ENCODE measurements around the gene ADD1.

ADD1 gene

DNA sequence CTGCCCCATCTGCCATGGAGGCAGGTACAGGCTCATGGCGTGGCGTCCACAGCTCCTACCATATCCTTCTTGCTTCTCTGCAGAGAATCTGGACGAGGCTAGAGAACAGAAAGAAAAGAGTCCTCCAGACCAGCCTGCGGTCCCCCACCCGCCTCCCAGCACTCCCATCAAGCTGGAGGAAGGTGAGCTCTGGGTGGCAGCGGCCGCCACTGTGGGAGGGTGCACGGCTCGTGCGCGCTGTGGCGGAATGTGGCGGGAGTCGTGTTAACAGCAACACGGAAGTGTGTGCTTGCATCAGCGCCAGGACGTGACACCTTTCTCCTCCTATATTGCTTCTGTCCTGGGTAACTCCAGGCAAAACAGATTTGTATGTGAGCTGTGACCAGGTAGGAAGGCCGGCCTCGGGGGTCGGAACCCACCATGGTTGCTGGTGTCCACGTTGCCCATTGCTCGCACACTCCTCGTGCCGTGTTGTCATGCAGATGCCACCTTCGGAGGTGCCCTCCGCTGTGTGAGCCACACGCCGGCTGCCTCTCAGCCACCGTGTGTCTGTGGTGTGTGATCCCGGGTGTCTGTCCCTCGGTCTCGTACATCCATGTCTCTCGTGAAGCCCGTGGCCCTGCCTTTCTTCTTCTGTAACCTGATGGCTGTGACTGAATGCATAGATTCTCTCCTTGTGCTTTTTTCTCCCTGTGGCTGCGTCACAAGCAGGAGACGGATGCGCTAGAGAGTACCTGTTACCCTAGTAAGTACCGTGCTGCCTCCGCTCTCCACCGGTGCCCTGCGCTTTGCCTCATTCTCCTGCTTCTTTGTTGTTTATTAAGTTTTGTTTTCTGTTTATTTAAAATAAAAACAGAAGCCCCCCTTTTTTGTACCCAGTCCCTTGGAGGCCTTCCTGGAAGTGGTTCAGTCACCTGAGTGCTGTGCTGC is 82.6 kb downstream of the ADD1 start:
- Histone ChIP-seq H3K36me3 (ENCODE audit: control insufficient read depth, insufficient read depth, low read length) (no peaks in the 10 kb centered on the region), H3K27me3 (ENCODE audit: control insufficient read depth, insufficient read depth, low read length) (no peaks in the 10 kb centered on the region), H3K4me1 (no peaks in the 10 kb centered on the region), H3K4me3 (ENCODE audit: low read depth, low read length) (no peak overlapping the region), H3K9me3 (ENCODE audit: control insufficient read depth, low read length) (no peaks in the 10 kb centered on the region), H3K4me2 (ENCODE audit: low read length) (no peak overlapping the region), H3K27ac (no peak overlapping the region), H3K79me2 (peaks cover 8% of the 10 kb centered on the region), H3K9ac (no peak overlapping the region), H2AFZ (no peak overlapping the region)
- TF ChIP-seq, protein P1, sequence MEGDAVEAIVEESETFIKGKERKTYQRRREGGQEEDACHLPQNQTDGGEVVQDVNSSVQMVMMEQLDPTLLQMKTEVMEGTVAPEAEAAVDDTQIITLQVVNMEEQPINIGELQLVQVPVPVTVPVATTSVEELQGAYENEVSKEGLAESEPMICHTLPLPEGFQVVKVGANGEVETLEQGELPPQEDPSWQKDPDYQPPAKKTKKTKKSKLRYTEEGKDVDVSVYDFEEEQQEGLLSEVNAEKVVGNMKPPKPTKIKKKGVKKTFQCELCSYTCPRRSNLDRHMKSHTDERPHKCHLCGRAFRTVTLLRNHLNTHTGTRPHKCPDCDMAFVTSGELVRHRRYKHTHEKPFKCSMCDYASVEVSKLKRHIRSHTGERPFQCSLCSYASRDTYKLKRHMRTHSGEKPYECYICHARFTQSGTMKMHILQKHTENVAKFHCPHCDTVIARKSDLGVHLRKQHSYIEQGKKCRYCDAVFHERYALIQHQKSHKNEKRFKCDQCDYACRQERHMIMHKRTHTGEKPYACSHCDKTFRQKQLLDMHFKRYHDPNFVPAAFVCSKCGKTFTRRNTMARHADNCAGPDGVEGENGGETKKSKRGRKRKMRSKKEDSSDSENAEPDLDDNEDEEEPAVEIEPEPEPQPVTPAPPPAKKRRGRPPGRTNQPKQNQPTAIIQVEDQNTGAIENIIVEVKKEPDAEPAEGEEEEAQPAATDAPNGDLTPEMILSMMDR (IDR thresholded peaks at IDR 0.05): no peak

DNA sequence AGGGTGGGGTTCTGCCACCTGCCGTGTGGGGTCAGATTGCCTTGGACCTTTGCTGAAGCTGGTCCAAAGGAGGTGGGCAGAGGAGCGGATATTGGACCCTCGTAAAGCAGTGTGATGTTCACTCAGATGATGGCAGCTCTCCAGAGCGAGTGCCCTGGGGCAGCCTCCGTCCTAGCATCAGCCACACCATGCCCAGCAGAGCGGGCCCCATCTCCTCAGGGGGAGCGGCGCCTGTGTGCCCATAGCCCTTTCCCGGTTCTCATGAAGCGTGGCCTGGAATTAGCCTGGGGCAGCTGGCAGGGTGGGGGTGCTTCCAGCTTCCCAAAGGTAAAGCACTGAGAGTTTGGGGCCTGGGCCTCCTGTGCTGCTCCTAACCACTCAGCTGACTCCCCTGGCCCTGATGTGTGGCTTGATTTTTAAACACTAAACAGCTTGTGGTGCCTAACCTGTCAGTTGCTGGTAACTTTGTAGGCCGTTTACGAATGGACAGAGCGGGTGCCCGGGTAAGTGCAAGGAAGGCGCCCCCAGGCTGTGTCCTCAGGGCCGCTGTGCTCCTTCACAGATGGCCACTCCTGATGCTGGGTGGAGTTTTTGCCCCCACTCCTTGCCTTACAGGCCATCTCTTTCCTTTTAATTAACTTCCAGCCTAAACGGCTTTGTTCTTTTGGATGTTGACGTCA is 83.5 kb downstream of the ADD1 start:
- Histone ChIP-seq H3K27ac (no peak overlapping the region), H3K4me2 (ENCODE audit: low read length) (no peak overlapping the region), H3K4me1 (no peaks in the 10 kb centered on the region), H2AFZ (no peak overlapping the region), H3K79me2 (peaks cover 8% of the 10 kb centered on the region), H3K27me3 (ENCODE audit: control insufficient read depth, insufficient read depth, low read length) (no peaks in the 10 kb centered on the region), H3K9me3 (ENCODE audit: control insufficient read depth, low read length) (no peaks in the 10 kb centered on the region), H3K4me3 (ENCODE audit: low read depth, low read length) (no peak overlapping the region), H3K9ac (no peak overlapping the region), H3K36me3 (ENCODE audit: control insufficient read depth, insufficient read depth, low read length) (no peaks in the 10 kb centered on the region)
- TF ChIP-seq, protein P1 (IDR thresholded peaks at IDR 0.05): no peak

DNA sequence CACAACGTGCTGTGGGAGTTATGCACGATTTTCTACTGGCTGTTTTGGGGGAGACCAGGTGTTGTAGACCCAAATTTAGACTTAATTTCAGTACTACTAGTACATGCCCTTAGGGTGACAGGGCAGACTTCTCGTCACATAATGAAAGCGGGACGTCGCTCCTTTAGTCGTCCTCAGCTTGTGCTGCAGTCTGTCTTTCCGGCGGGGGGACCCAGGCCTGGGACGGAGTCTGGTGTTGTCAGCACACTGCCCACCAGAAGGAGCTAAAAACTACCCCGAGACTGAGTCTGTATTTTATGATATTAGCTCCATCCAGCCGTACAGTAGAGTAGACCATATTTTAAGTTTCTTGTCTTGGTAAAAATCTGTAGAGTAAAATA is 84.0 kb downstream of the ADD1 start:
- Histone ChIP-seq H3K27me3 (ENCODE audit: control insufficient read depth, insufficient read depth, low read length) (no peaks in the 10 kb centered on the region), H3K36me3 (ENCODE audit: control insufficient read depth, insufficient read depth, low read length) (no peaks in the 10 kb centered on the region), H3K4me2 (ENCODE audit: low read length) (no peak overlapping the region), H2AFZ (no peak overlapping the region), H3K27ac (no peak overlapping the region), H3K4me1 (no peaks in the 10 kb centered on the region), H3K79me2 (peaks cover 8% of the 10 kb centered on the region), H3K4me3 (ENCODE audit: low read depth, low read length) (no peak overlapping the region), H3K9ac (no peak overlapping the region), H3K9me3 (ENCODE audit: control insufficient read depth, low read length) (no peaks in the 10 kb centered on the region)
- TF ChIP-seq, protein P1 (IDR thresholded peaks at IDR 0.05): no peak

DNA sequence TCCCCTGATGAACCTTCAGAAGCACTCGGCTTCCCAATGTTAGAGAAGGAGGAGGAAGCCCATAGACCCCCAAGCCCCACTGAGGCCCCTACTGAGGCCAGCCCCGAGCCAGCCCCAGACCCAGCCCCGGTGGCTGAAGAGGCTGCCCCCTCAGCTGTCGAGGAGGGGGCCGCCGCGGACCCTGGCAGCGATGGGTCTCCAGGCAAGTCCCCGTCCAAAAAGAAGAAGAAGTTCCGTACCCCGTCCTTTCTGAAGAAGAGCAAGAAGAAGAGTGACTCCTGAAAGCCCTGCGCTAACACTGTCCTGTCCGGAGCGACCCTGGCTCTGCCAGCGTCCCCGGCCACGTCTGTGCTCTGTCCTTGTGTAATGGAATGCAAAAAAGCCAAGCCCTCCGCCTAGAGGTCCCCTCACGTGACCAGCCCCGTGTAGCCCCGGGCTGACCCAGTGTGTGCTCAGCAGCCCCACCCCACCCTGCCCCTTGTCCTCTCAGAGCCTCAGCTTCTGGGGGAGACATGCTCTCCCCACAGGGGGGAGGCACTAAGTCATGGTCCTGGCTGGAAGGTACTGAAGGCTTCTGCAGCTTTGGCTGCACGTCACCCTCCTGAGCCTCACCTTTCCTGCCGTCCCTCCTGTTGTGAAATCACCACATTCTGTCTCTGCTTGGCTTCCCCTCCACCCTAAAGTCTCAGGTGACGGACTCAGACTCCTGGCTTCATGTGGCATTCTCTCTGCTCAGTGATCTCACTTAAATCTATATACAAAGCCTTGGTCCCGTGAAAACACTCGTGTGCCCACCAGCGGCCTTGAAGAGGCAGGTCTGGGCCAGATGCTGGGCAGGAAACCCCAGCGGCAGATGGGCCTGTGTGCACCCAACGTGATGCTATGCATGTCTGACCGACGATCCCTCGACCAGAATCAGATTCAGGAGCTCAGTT is 84.9 kb downstream of the ADD1 start:
- Histone ChIP-seq H3K9ac (no peak overlapping the region), H3K79me2 (peaks cover 5% of the 10 kb centered on the region), H3K4me2 (ENCODE audit: low read length) (no peak overlapping the region), H3K27me3 (ENCODE audit: control insufficient read depth, insufficient read depth, low read length) (no peaks in the 10 kb centered on the region), H3K4me3 (ENCODE audit: low read depth, low read length) (no peak overlapping the region), H2AFZ (no peak overlapping the region), H3K36me3 (ENCODE audit: control insufficient read depth, insufficient read depth, low read length) (no peaks in the 10 kb centered on the region), H3K9me3 (ENCODE audit: control insufficient read depth, low read length) (no peaks in the 10 kb centered on the region), H3K4me1 (no peaks in the 10 kb centered on the region), H3K27ac (no peak overlapping the region)
- TF ChIP-seq, protein P1 (IDR thresholded peaks at IDR 0.05): no peak
